Activated CD8-positive, alpha-beta T cell treated with anti-CD3 and anti-CD28 coated beads for 36 hours (primary cell): ENCODE results near the gene ACAD11. TPM values are rescaled to one million over a fixed set of nuclear protein-coding genes. Genes with fewer than 3 reads are reported as not detected.

Source experiments
- ATAC-seq: fragments of 200-7000 bp; cut with Tn5 transposase; one replicate; pipeline ENCODE4 v1.10.0; 2021; ENCODE audit warnings: mild to moderate bottlenecking, moderate library complexity
- CTCF ChIA-PET: fragments of 350-600 bp; sonication (Branson Sonifier 250); formaldehyde crosslinking; loops from one replicate; lab custom pipeline; 2021; ENCODE audit warnings: antibody characterized with exemption; lab: Charles Lee
- POLR2A ChIA-PET: fragments of 350-600 bp; sonication (Branson Sonifier 250); formaldehyde crosslinking; loops from one replicate; lab custom pipeline; 2021; ENCODE audit warnings: antibody characterized with exemption; lab: Charles Lee
- DNase-seq: peaks from one replicate; pipeline ENCODE4 v3.0.0-alpha.2; 2020
- H3K27ac Mint-ChIP-seq: one replicate; pipeline ENCODE4 v1.8.0; 2021; ENCODE audit warnings: mild to moderate bottlenecking, mixed read lengths
- H3K27me3 Mint-ChIP-seq: one replicate; pipeline ENCODE4 v1.8.0; 2021; ENCODE audit warnings: mixed read lengths
- H3K36me3 Mint-ChIP-seq: one replicate; pipeline ENCODE4 v1.8.0; 2021; ENCODE audit warnings: low read depth, mixed read lengths
- H3K4me1 Mint-ChIP-seq: one replicate; pipeline ENCODE4 v1.8.0; 2021; ENCODE audit warnings: low read depth, mixed read lengths
- H3K4me3 Mint-ChIP-seq: one replicate; pipeline ENCODE4 v1.8.0; 2021; ENCODE audit warnings: mild to moderate bottlenecking, moderate library complexity, mixed read lengths
- H3K9me3 Mint-ChIP-seq: one replicate; pipeline ENCODE4 v1.8.0; 2021; ENCODE audit warnings: mixed read lengths
- CTCF ChIP-seq: fragments of 200-600 bp; IDR thresholded peaks from one replicate; pipeline ENCODE4 v1.8.0; 2022; ENCODE audit warnings: antibody characterized with exemption, mild to moderate bottlenecking
- intact Hi-C: fragments of 100-400 bp; cut with micrococcal nuclease; formaldehyde crosslinking; loops from one replicate; pipeline ENCODE4 v1.10.0; 2022
- total RNA-seq, 2 experiments: library from RNA; stranded (reverse); gene quantifications; one replicate each; pipeline ENCODE4 v1.2.3, GENCODE V29; 2021

The ACAD11 gene
- total RNA-seq, 2 experiments from 2014 or later: 20.6 to 22.3 TPM

GRCh38 chr3:132550579-132551305 is 108.9 kb downstream of the ACAD11 start:
- ATAC-seq (peak; percentile 20), DNase-seq (peak; percentile 28)
- ChIA-PET POLR2A (interaction anchor here (1.5 kb wide), 1 partner anchor 13 kb away, joined by 3 read pairs; no protein-coding TSS in a partner anchor), CTCF (interaction anchor here (4.2 to 7.8 kb wide), 2 partner anchors 14 to 92 kb away, joined by 19 to 76 read pairs; no protein-coding TSS in a partner anchor)
- no peaks in the 10 kb centered on the region for H3K9me3 Mint-ChIP-seq
- peaks cover 4% of the 10 kb centered on the region for H3K36me3 Mint-ChIP-seq
- no peak for TF ChIP-seq CTCF
- H3K27me3 Mint-ChIP-seq: no peaks in the 10 kb centered on the region
- peak overlapping the region; percentile 97 for H3K27ac Mint-ChIP-seq
- peak overlapping the region; percentile 26 for H3K4me3 Mint-ChIP-seq
- intact Hi-C loops: no loop called here
- H3K4me1 Mint-ChIP-seq: peaks cover 48% of the 10 kb centered on the region

GRCh38 chr3:132549890-132550578 is 109.6 kb downstream of the ACAD11 start:
- ChIA-PET CTCF (interaction anchor here (4.2 to 7.8 kb wide), 2 partner anchors 14 to 93 kb away, joined by 19 to 76 read pairs; no protein-coding TSS in a partner anchor), POLR2A (no interaction called here)
- ATAC-seq: peak; percentile 93
- Mint-ChIP-seq H3K36me3 (peaks cover 4% of the 10 kb centered on the region), H3K27ac (peak overlapping the region; percentile 97), H3K9me3 (no peaks in the 10 kb centered on the region), H3K4me3 (peak overlapping the region; percentile 26), H3K27me3 (no peaks in the 10 kb centered on the region), H3K4me1 (peaks cover 53% of the 10 kb centered on the region)
- peak; percentile 24 for DNase-seq
- TF ChIP-seq CTCF: no peak
- intact Hi-C loops: no loop called here

- no peak for TF ChIP-seq CTCF
- Mint-ChIP-seq H3K4me3 (no peak overlapping the region), H3K27me3 (no peaks in the 10 kb centered on the region), H3K4me1 (peaks cover 60% of the 10 kb centered on the region), H3K9me3 (no peaks in the 10 kb centered on the region), H3K27ac (peak overlapping the region; percentile 97), H3K36me3 (peaks cover 11% of the 10 kb centered on the region)
- intact Hi-C loops: no loop called here
- DNase-seq: no peak
- ChIA-PET CTCF (interaction anchor here (4.2 to 7.8 kb wide), 2 partner anchors 13 to 94 kb away, joined by 19 to 76 read pairs; no protein-coding TSS in a partner anchor), POLR2A (interaction anchor here (0.7 kb wide), 1 partner anchor 38 kb away, joined by 3 read pairs; no protein-coding TSS in a partner anchor)
- ATAC-seq: no peak
Measured at GRCh38 chr3:132549169-132549568, 110.4 kb downstream of the ACAD11 start.

- Mint-ChIP-seq H3K4me1 (peaks cover 69% of the 10 kb centered on the region), H3K4me3 (no peak overlapping the region), H3K27me3 (no peaks in the 10 kb centered on the region), H3K36me3 (peaks cover 33% of the 10 kb centered on the region), H3K27ac (no peak overlapping the region), H3K9me3 (no peaks in the 10 kb centered on the region)
- no peak for TF ChIP-seq CTCF
- POLR2A ChIA-PET: interaction anchor here (1.0 kb wide), 1 partner anchor 9 kb away, joined by 3 read pairs; no protein-coding TSS in a partner anchor
- CTCF ChIA-PET: interaction anchor here (2.1 to 7.8 kb wide), 2 partner anchors 9 to 96 kb away, joined by 7 to 76 read pairs; no protein-coding TSS in a partner anchor
- DNase-seq (no peak), ATAC-seq (no peak)
- intact Hi-C loops: no loop called here
Measured at GRCh38 chr3:132545471-132545870, 114.1 kb downstream of the ACAD11 start.
